PC-9 (cell line): ENCODE results near the gene PABPN1. TPM values are rescaled to one million over a fixed set of nuclear protein-coding genes. Genes with fewer than 3 reads are reported as not detected.

ENCODE experiments used
- BruUV-seq: library from RNA; stranded (reverse); fragments of 400-500 nt; replicated peaks from 2 replicates; lab custom pipeline; 2021; lab: Mats Ljungman, UMichigan
- CTCF ChIA-PET: fragments of 300-600 bp; sonication (Branson Sonifier 250); formaldehyde crosslinking; loops from one replicate; lab custom pipeline; 2022; ENCODE audit warnings: antibody characterized with exemption; lab: Charles Lee
- POLR2A ChIA-PET: fragments of 300-600 bp; sonication (Branson Sonifier 250); formaldehyde crosslinking; loops from one replicate; lab custom pipeline; 2022; ENCODE audit warnings: antibody characterized with exemption; ENCODE audit not compliant: unreplicated experiment; lab: Charles Lee
- DNase-seq, 2 experiments: peaks; one replicate each; pipeline versions ENCODE4 v3.0.0 to v3.0.0-alpha.2; 2015 to 2022; ENCODE audit warnings: mixed read lengths in 1 of 2
- H2AFZ ChIP-seq: fragments of 200-600 bp; sonication (generic); 2 replicates; pipeline ENCODE4 v1.8.1; 2017; ENCODE audit warnings: antibody characterized with exemption
- H3F3A ChIP-seq: fragments of 200-600 bp; sonication (generic); 2 replicates; pipeline ENCODE4 v1.8.1; 2017; ENCODE audit warnings: antibody characterized with exemption, mild to moderate bottlenecking, low read depth; ENCODE audit not compliant: insufficient read depth
- H3K27ac ChIP-seq: fragments of 200-600 bp; sonication (generic); 2 replicates; pipeline ENCODE4 v1.6.1; 2016; ENCODE audit warnings: mixed run types
- H3K27me3 ChIP-seq: fragments of 200-600 bp; sonication (generic); 2 replicates; pipeline ENCODE4 v1.6.1; 2016; ENCODE audit warnings: low read depth, mixed run types; ENCODE audit not compliant: insufficient read depth
- H3K36me3 ChIP-seq: fragments of 200-600 bp; sonication (generic); 2 replicates; pipeline ENCODE4 v1.6.1; 2016; ENCODE audit warnings: low read depth, mixed run types
- H3K4me1 ChIP-seq: fragments of 200-600 bp; sonication (generic); replicated peaks from 2 replicates; pipeline ENCODE4 v1.6.1; 2016; ENCODE audit warnings: mixed run types; ENCODE audit not compliant: insufficient read depth
- H3K4me2 ChIP-seq: fragments of 200-600 bp; sonication (generic); 2 replicates; pipeline ENCODE4 v1.6.1; 2017; ENCODE audit warnings: mixed run types
- H3K4me3 ChIP-seq: fragments of 200-600 bp; sonication (generic); 2 replicates; pipeline ENCODE4 v1.6.1; 2016; ENCODE audit warnings: mixed run types
- H3K79me2 ChIP-seq: fragments of 200-600 bp; sonication (generic); 2 replicates; pipeline ENCODE4 v1.6.1; 2017; ENCODE audit warnings: low read depth, mixed run types
- H3K9me2 ChIP-seq: fragments of 200-600 bp; sonication (generic); 2 replicates; pipeline ENCODE4 v1.8.1; 2017; ENCODE audit warnings: mild to moderate bottlenecking; ENCODE audit not compliant: insufficient read depth
- H3K9me3 ChIP-seq: fragments of 200-600 bp; sonication (generic); 2 replicates; pipeline ENCODE4 v1.8.1; 2016; ENCODE audit warnings: low read depth; ENCODE audit not compliant: insufficient read depth
- H4K20me1 ChIP-seq: fragments of 200-600 bp; sonication (generic); 2 replicates; pipeline ENCODE4 v1.8.1; 2017; ENCODE audit not compliant: insufficient read depth
- EZH2 ChIP-seq: fragments of 200-600 bp; sonication (generic); IDR thresholded peaks from 2 replicates; pipeline ENCODE4 v1.8.0; 2017; ENCODE audit warnings: antibody characterized with exemption, low read depth
- intact Hi-C: fragments of 100-400 bp; cut with micrococcal nuclease; formaldehyde crosslinking; loops from one replicate; pipeline ENCODE4 v1.10.0; 2022; ENCODE audit not compliant: unreplicated experiment
- total RNA-seq: library from RNA; stranded (reverse); gene quantifications from 2 replicates; pipeline ENCODE4 v1.2.3, GENCODE V29; 2021
- TF ChIP-seq, protein P1 (sequence below): fragments of 200-600 bp; sonication (generic); conservative IDR thresholded peaks from 2 replicates; pipeline ENCODE4 v1.6.1; 2017; ENCODE audit warnings: mixed run types, antibody characterized with exemption, mild to moderate bottlenecking, moderate library complexity

PABPN1 gene
- total RNA-seq, 1 experiment from 2014 or later: 142 TPM

DNA sequence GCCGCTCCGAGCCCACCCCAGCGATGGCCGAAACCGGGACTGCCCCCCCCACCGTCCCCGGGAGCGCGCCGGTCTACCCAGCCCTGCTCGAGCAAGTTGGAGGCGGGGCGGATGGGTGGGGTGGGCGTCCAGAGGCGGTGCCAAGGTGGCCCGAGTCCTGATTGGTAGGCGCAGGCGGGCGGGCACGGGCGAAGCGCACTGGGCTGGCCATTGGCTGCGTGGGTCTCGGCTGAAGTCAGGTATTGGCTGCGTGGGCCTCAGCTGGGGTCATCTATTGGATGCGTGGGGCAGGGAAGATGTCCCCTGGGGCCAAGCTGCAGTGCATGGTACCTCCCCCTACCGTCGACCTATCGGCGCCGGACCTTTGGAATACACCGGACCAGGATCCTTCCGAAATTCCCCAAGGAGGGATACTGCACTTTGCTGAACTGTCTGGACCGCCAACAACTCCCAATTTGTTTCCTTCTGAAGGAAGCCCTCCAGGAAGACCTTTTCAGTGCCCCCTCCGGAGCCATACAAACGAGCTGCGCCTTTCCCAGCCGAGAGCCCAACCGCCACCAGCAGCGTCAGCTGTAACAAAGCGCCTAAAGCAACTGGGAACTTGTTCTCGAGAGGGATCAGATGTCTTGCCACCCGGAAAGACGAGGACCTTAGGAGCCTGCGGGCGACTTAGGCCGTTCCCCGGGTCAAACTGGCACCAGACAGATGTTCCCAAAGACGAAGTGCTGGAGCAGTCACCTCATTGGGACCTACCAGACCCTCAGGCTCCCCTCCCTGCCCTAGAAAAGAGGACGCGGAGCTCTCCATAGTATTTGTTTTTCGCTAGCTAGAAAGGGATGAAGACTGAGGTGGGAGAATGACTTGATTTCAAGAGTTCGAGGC, 35.0 kb upstream of the PABPN1 start, which contains the start of gene HOMEZ:
Gene HOMEZ, minus strand, starts transcription at position 113 of the 882 bp plus-strand sequence. CDS start 180 bp downstream, outside the sequence.
- TF ChIP-seq, protein P1, sequence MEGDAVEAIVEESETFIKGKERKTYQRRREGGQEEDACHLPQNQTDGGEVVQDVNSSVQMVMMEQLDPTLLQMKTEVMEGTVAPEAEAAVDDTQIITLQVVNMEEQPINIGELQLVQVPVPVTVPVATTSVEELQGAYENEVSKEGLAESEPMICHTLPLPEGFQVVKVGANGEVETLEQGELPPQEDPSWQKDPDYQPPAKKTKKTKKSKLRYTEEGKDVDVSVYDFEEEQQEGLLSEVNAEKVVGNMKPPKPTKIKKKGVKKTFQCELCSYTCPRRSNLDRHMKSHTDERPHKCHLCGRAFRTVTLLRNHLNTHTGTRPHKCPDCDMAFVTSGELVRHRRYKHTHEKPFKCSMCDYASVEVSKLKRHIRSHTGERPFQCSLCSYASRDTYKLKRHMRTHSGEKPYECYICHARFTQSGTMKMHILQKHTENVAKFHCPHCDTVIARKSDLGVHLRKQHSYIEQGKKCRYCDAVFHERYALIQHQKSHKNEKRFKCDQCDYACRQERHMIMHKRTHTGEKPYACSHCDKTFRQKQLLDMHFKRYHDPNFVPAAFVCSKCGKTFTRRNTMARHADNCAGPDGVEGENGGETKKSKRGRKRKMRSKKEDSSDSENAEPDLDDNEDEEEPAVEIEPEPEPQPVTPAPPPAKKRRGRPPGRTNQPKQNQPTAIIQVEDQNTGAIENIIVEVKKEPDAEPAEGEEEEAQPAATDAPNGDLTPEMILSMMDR: no peak
- no peak for TF ChIP-seq EZH2
- Histone ChIP-seq H3K9me2 (no peaks in the 10 kb centered on the region), H3K36me3 (no peaks in the 10 kb centered on the region), H3K4me1 (peaks cover 10% of the 10 kb centered on the region), H3K4me3 (peak within 1 kb of the TSS; percentile 94), H3K79me2 (peaks cover 19% of the 10 kb centered on the region), H3K27me3 (no peaks in the 10 kb centered on the region), H3K4me2 (peak within 1 kb of the TSS; percentile 82), H4K20me1 (no peaks in the 10 kb centered on the region), H3K27ac (peak within 1 kb of the TSS; percentile 56), H3F3A (peaks cover 9% of the 10 kb centered on the region; the same call in 1 of the 2 replicates), H3K9me3 (no peaks in the 10 kb centered on the region), H2AFZ (peak within 1 kb of the TSS; percentile 87)
- BruUV-seq: TSS peak; percentile 97
- DNase-seq: peak; percentile 91 to 96
- intact Hi-C loops: no loop called here
- POLR2A ChIA-PET: interaction anchor here (0.6 kb wide), 2 partner anchors 19 to 131 kb away, joined by 4 to 6 read pairs; no protein-coding TSS in a partner anchor
- CTCF ChIA-PET: interaction anchor here (0.6 kb wide), 2 partner anchors 20 kb away, joined by 4 to 6 read pairs; no protein-coding TSS in a partner anchor

DNA sequence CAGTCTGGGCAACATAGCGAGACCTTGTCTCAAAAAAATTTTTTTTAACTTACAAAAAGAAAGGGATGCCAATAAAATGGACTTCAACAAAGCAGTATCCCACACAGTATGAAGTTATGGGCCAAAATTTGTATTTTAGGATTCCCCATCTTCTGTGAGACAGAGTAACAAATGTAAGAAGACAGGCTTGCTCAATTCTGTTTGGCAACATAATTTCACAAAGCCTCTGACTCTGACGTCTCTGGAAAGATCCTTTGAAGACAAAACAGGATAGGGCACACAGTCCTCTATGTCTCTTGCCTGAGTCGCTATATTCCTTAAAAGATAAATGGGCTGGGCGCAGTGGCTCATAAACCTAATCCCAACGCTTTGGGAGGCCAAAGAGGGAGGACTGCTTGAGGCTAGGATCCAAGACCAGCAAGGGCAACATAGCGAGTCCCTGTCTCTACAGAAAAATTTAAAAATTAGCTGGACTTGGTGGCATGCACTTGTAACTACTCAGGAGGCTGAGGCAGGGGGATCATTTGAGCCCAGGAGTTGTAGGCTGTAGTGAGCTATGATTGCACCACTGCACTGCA, 34.3 kb upstream of the PABPN1 start:
- Histone ChIP-seq H3K9me2 (no peaks in the 10 kb centered on the region), H3K4me2 (peak overlapping the region; percentile 60), H3K4me3 (peak overlapping the region; percentile 94; the same call in 1 of the 2 replicates), H3K27ac (peak overlapping the region; percentile 56), H3K36me3 (no peaks in the 10 kb centered on the region), H4K20me1 (no peaks in the 10 kb centered on the region), H3K27me3 (no peaks in the 10 kb centered on the region), H3F3A (peaks cover 9% of the 10 kb centered on the region; the same call in 1 of the 2 replicates), H3K4me1 (peaks cover 10% of the 10 kb centered on the region), H3K9me3 (no peaks in the 10 kb centered on the region), H2AFZ (peak overlapping the region; percentile 74), H3K79me2 (peaks cover 19% of the 10 kb centered on the region)
- ChIA-PET CTCF (no interaction called here), POLR2A (interaction anchor here (0.6 kb wide), 2 partner anchors 19 to 132 kb away, joined by 3 to 6 read pairs; no protein-coding TSS in a partner anchor)
- DNase-seq: no peak
- TF ChIP-seq, protein P1: no peak
- no peak for TF ChIP-seq EZH2
- intact Hi-C loops: no loop called here
- BruUV-seq: no TSS peak
